GM12872 (cell line): Measurements from ENCODE around the gene PREB.

ENCODE experiments used
- CTCF ChIP-seq: IDR thresholded peaks from 3 replicates; pipeline ENCODE4 v1.5.1; 2011; ENCODE audit warnings: low read depth, mild to moderate bottlenecking, low read length, moderate library complexity; ENCODE audit not compliant: insufficient read depth

The PREB gene

GRCh38 chr2:27118525-27119329, 15.7 kb downstream of the PREB start, which contains the start of gene CGREF1:
Gene CGREF1 (minus strand): TSS chr2:27119128. CDS start chr2:27104366, 14,762 bp downstream.
- no peak for TF ChIP-seq CTCF

- TF ChIP-seq CTCF = no peak
Observed at GRCh38 chr2:27117995-27118524, 16.4 kb downstream of the PREB start.

GRCh38 chr2:27115519-27115918, 18.9 kb downstream of the PREB start:
- no peak for TF ChIP-seq CTCF

GRCh38 chr2:27109083-27109482, 25.4 kb downstream of the PREB start:
- no peak for TF ChIP-seq CTCF

- TF ChIP-seq CTCF = no peak
Observed at GRCh38 chr2:27108221-27108620, 26.2 kb downstream of the PREB start.

- TF ChIP-seq CTCF = no peak
Observed at GRCh38 chr2:27105981-27106380, 28.5 kb downstream of the PREB start.

- no peak for TF ChIP-seq CTCF
Observed at GRCh38 chr2:27102329-27102728, 32.1 kb downstream of the PREB start.
